Mucosa of descending colon (tissue), 3 donors: ENCODE data around the gene CCDC85B. TPM values are rescaled to one million over a fixed set of nuclear protein-coding genes. Genes with fewer than 3 reads are reported as not detected.

ENCODE experiments used
- ATAC-seq: fragments of 200-7000 bp; cut with Tn5 transposase; one replicate; pipeline ENCODE4 v1.9.1; 2020; ENCODE audit warnings: mild to moderate bottlenecking, moderate library complexity
- DNase-seq, 3 donors: peaks; one replicate each; pipeline ENCODE4 v3.0.0-alpha.2; 2020
- H3K36me3 ChIP-seq: fragments of 200-600 bp; one replicate; pipeline ENCODE4 v1.8.0; 2021; ENCODE audit warnings: low read depth, mild to moderate bottlenecking
- H3K4me1 ChIP-seq: fragments of 200-600 bp; one replicate; pipeline ENCODE4 v1.8.0; 2021; ENCODE audit warnings: low read depth, mild to moderate bottlenecking
- H3K4me3 ChIP-seq: fragments of 200-600 bp; one replicate; pipeline ENCODE4 v1.8.0; 2021; ENCODE audit warnings: mild to moderate bottlenecking
- H3K9me3 ChIP-seq: fragments of 200-600 bp; one replicate; pipeline ENCODE4 v1.8.0; 2021; ENCODE audit warnings: mild to moderate bottlenecking
- CTCF ChIP-seq: fragments of 200-600 bp; IDR thresholded peaks from one replicate; pipeline ENCODE4 v1.8.0; 2022; ENCODE audit warnings: antibody characterized with exemption, mild to moderate bottlenecking
- intact Hi-C, 2 donors: fragments of 100-400 bp; cut with DNase I in 1 of 2; cut with micrococcal nuclease in 1 of 2; formaldehyde crosslinking; loops; one replicate each; pipeline versions ENCODE4 v1.11.0 to v1.11.1; 2022; cut with DNase I, micrococcal nuclease
- total RNA-seq, 3 donors: library from RNA; stranded (reverse); fragmentation: NEBNext Ultra II Directional in 2 of 3; extraction: Animal tissue kit (Norgen Biotek cat#: 25700) in 2 of 3; gene quantifications; one replicate each; pipeline versions ENCODE4 v1.2.1 to v1.2.4, GENCODE V29; 2021 to 2023
- donor health status: DM: no; HTN: no; CAD: no; lungs with moderate emphysema.
- donor health status: DM: no; HTN: no; CAD: no.
- donor health status: DM: no; HTN: yes; CAD: no.

The CCDC85B gene
- total RNA-seq, 3 donors from 2014 or later, result 4.5 to 22.3 (median 9.2) TPM

DNA sequence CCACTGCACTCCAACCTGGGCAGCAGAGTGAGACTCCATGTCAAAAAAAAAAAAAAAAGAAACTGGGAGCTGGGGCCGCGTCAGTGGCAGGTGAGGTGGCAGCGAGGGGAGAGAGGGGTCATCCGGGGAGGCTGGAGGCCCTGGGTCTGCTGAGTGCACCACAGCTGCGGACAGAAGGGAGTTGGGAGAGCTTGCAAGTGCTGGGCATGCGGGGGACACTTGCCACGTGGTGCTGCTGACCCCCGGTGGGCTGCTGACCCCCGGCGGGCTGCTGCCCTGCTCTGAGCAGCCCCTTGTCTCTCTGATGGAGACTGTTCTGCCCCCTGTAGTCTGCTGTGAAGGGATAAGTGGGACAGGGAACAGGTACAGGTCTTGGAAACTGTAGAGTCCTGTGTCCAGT is 31.4 kb downstream of the CCDC85B start:
- no peak for DNase-seq
- ATAC-seq, result no peak
- H3K36me3 ChIP-seq, result no peaks in the 10 kb centered on the region
- H3K4me1 ChIP-seq, result peaks cover 26% of the 10 kb centered on the region
- no peak overlapping the region for H3K4me3 ChIP-seq
- intact Hi-C loops, result no loop called here
- no peak for TF ChIP-seq CTCF
- no peaks in the 10 kb centered on the region for H3K9me3 ChIP-seq

GRCh38 chr11:65922565-65922964 is 32.1 kb downstream of the CCDC85B start:
- TF ChIP-seq CTCF, result no peak
- DNase-seq, result no peak
- intact Hi-C loops, result no loop called here
- no peaks in the 10 kb centered on the region for H3K9me3 ChIP-seq
- H3K4me3 ChIP-seq, result no peak overlapping the region
- peaks cover 19% of the 10 kb centered on the region for H3K4me1 ChIP-seq
- no peaks in the 10 kb centered on the region for H3K36me3 ChIP-seq
- ATAC-seq, result no peak

- intact Hi-C loops, result no loop called here
- TF ChIP-seq CTCF, result no peak
Measured at GRCh38 chr11:65925397-65925796, 34.9 kb downstream of the CCDC85B start.

DNA sequence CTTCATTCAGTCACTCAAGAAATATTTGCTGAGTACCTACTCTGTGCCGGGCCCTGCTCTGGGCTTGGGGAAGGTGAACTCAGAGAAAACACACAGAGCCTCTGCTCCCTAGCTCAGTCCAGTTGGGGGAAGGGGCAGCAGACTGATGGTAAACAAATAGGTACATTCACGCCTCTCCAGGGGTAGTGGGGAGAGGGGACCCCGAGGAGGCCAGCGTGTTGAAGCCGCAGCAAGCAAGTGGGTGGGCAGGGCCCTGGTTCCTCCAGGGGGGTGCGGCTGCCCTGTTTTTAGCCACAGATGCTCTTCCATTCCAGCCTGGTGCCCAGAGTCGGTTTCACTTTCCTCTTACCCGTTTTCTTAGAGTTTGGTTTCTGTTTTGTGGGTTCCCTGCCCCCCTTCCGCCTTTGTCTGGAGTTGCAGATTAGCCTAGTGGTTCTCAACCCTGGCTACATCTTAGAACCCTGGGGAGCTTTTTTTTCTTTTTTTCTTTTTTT is 37.5 kb downstream of the CCDC85B start:
- peak; percentile 85 for ATAC-seq
- H3K36me3 ChIP-seq, result no peaks in the 10 kb centered on the region
- intact Hi-C loops, result no loop called here
- no peak overlapping the region for H3K4me3 ChIP-seq
- H3K4me1 ChIP-seq, result no peaks in the 10 kb centered on the region
- no peak for TF ChIP-seq CTCF
- peak; percentile 53 to 72 (median 68) for DNase-seq
- no peaks in the 10 kb centered on the region for H3K9me3 ChIP-seq

More at GRCh38 chr11:65925397-65925796, 34.9 kb downstream of the CCDC85B start:
- Histone ChIP-seq H3K4me3 (no peak overlapping the region), H3K9me3 (no peaks in the 10 kb centered on the region), H3K4me1 (peaks cover 6% of the 10 kb centered on the region), H3K36me3 (no peaks in the 10 kb centered on the region)
- DNase-seq, result no peak
- ATAC-seq, result no peak

- Histone ChIP-seq H3K4me1 (no peaks in the 10 kb centered on the region), H3K36me3 (no peaks in the 10 kb centered on the region), H3K4me3 (no peak overlapping the region), H3K9me3 (no peaks in the 10 kb centered on the region)
- no peak for DNase-seq
- intact Hi-C loops, result no loop called here
- ATAC-seq, result no peak
- TF ChIP-seq CTCF, result no peak
Measured at GRCh38 chr11:65928667-65929066, 38.2 kb downstream of the CCDC85B start.
